GM12891 (cell line): ENCODE results near the gene FUT6.

Experiments used
- POLR2A ChIP-seq: IDR thresholded peaks from 2 replicates; pipeline ENCODE4 v1.6.1; 2011; ENCODE audit warnings: low read depth, low read length, control low read depth
- POLR2AphosphoS5 ChIP-seq: IDR thresholded peaks from 2 replicates; pipeline ENCODE4 v1.6.1; 2011; ENCODE audit warnings: low read depth, low read length, control low read depth
- TAF1 ChIP-seq: IDR thresholded peaks from 2 replicates; pipeline ENCODE4 v1.6.1; 2011; ENCODE audit warnings: low read depth, low read length, control low read depth

DNA sequence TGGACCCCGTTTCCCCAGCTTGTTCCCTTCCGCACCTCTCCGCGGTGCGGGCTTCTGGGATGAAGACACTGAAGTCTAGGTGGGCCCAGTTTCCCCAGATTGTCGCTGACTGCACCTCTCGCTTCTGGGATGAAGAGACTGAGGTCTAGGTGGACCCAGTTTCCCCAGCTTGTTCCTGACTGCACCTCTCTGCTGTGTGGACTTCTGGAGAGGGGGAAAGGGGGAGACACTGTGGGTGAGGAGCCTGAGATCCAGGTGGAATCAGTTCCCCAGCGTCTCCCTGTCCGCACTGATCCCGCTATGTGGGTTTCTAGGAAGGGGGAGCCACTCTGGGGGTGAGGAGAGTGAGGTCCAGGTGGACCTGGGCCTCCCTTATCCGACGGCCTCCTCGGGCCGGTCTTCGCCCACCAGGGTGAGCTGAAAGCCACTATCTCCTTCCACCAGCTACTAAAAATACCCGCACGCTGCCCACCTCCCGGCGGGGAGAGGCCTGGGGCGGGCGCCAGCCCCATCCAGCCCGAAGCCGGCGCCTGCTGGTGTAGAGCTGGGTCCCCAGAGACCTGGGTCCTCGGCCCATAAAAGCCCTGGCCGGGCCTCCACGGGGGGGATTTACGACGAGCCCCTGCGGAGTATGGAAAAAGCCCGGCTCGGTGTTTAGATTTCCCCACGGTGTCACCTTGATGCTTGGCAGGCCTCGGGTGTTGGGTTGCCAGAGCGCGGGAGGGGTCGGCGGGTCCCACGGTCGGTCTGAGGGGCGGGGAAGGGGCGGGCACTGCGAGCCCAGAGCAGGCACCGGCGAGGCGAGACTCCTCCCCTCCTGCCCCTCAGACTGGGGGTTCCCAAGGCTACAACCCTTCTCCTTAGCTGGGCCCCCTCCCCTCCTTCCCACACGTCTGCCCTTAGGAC, 10.6 kb downstream of the FUT6 start:
- TF ChIP-seq POLR2A = no peak
- no peak for TF ChIP-seq POLR2AphosphoS5
- no peak for TF ChIP-seq TAF1
